HG03196 (cell line): Measurements from ENCODE around the gene ISLR2.

Experiments used
- ATAC-seq: cut with Tn5 transposase; IDR thresholded peaks from one replicate; pipeline ENCODE4 v1.9.1; 2021; ENCODE audit not compliant: unreplicated experiment

Gene ISLR2

GRCh38 chr15:74175271-74176191 lies 45.1 kb downstream of the ISLR2 start:
- ATAC-seq: no peak

- ATAC-seq: no peak
Observed at GRCh38 chr15:74176262-74177214, 46.2 kb downstream of the ISLR2 start.

- no peak for ATAC-seq
Observed at GRCh38 chr15:74178326-74179100, 48.1 kb downstream of the ISLR2 start.

- no peak for ATAC-seq
Observed at GRCh38 chr15:74179101-74179841, 48.9 kb downstream of the ISLR2 start.

GRCh38 chr15:74179983-74180880 lies 49.8 kb downstream of the ISLR2 start:
- ATAC-seq: no peak

- no peak for ATAC-seq
Observed at GRCh38 chr15:74180881-74181602, 50.7 kb downstream of the ISLR2 start.

- ATAC-seq: no peak
Observed at GRCh38 chr15:74182131-74182530, 51.7 kb downstream of the ISLR2 start.

GRCh38 chr15:74184582-74185091 lies 54.3 kb downstream of the ISLR2 start:
- no peak for ATAC-seq

GRCh38 chr15:74185710-74186348 lies 55.4 kb downstream of the ISLR2 start:
- no peak for ATAC-seq
